Gastrocnemius medialis (tissue), 4 donors: Measurements from ENCODE around the gene TRIOBP. TPM values are rescaled to one million over a fixed set of nuclear protein-coding genes. Genes with fewer than 3 reads are reported as not detected.

Experiments used
- ATAC-seq, 2 donors: fragments of 150-250 bp; one replicate each; pipeline ENCODE4 v1.9.1; 2016
- DNase-seq, 2 donors: peaks; one replicate each; pipeline ENCODE4 v3.0.0-alpha.2; 2019
- H3K27ac ChIP-seq, 4 donors: fragments of 200-600 bp; sonication (generic); 1 replicate in 1 of 4; 2 replicates in 3 of 4; pipeline ENCODE4 v1.5.1; 2016 to 2018; ENCODE audit warnings: mild to moderate bottlenecking in 2 of 4, moderate library complexity in 1 of 4
- H3K27me3 ChIP-seq, 3 donors: fragments of 200-600 bp; sonication (generic) in 2 of 3; 1 replicate in 1 of 3; 2 replicates in 2 of 3; pipeline versions ENCODE4 v1.5.1 to v1.6.0; 2016 to 2019; ENCODE audit warnings: mild to moderate bottlenecking in 1 of 3, moderate library complexity in 1 of 3
- H3K36me3 ChIP-seq, 2 donors: fragments of 200-600 bp; sonication (generic) in 1 of 2; one replicate each; pipeline ENCODE4 v1.5.1; 2017 to 2018
- H3K4me1 ChIP-seq, 2 donors: fragments of 200-600 bp; sonication (generic) in 1 of 2; one replicate each; pipeline ENCODE4 v1.5.1; 2016 to 2017; ENCODE audit warnings: mild to moderate bottlenecking in 2 of 2
- H3K4me3 ChIP-seq, 4 donors: fragments of 200-600 bp; sonication (generic) in 3 of 4; 1 replicate in 1 of 4; 2 replicates in 3 of 4; pipeline ENCODE4 v1.5.1; 2016 to 2019; ENCODE audit warnings: mild to moderate bottlenecking in 2 of 4
- H3K9me3 ChIP-seq, 3 donors: fragments of 200-600 bp; sonication (generic) in 2 of 3; 1 replicate in 1 of 3; 2 replicates in 2 of 3; pipeline ENCODE4 v1.5.1; 2016 to 2019
- CTCF ChIP-seq, 5 experiments: fragments of 450-650 bp in 3 of 5; fragments of 200-600 bp in 2 of 5; sonication (generic) in 2 of 5; IDR thresholded peaks in 4 of 5; conservative IDR thresholded peaks in 1 of 5; 1 replicate in 4 of 5; 2 replicates in 1 of 5; pipeline ENCODE4 v1.5.1; 2016 to 2019; ENCODE audit warnings: antibody characterized with exemption in 5 of 5, mild to moderate bottlenecking in 3 of 5, moderate library complexity in 3 of 5
- POLR2A ChIP-seq, 2 donors: fragments of 450-650 bp; IDR thresholded peaks; one replicate each; pipeline ENCODE4 v1.6.1; 2017; ENCODE audit warnings: antibody characterized with exemption in 2 of 2, mild to moderate bottlenecking in 2 of 2, moderate library complexity in 2 of 2
- in situ Hi-C, 4 donors: fragments of 200-750 bp; cut with MboI; loops; one replicate each; pipeline versions ENCODE4 v1.15.0 to v1.8.0; 2017; ENCODE audit warnings: low sequenced_read_pairs in 4 of 4
- intact Hi-C: fragments of 100-400 bp; cut with DNase I; formaldehyde crosslinking; loops from one replicate; pipeline ENCODE4 v1.15.1; 2023; ENCODE audit warnings: low total_unique reads
- total RNA-seq, 4 donors: library from RNA; depleted of rRNA; stranded (reverse); fragments of >200 nt; gene quantifications; one replicate each; pipeline versions ENCODE4 v1.1.0 to v1.2.3, GENCODE V29; 2016

The TRIOBP gene
- 10 to 100 TPM; 21.7 to 38.2 (median 30.3) TPM for total RNA-seq

- Histone ChIP-seq H3K27ac (no peak within 1 kb of the TSS), H3K27me3 (no peaks in the 10 kb centered on the region), H3K4me1 (peaks cover 7 to 11% of the 10 kb centered on the region in 2 donors), H3K9me3 (no peaks in the 10 kb centered on the region), H3K36me3 (peaks cover 0 to 26% of the 10 kb centered on the region in 2 donors), H3K4me3 (peak within 1 kb of the TSS; percentile 21 to 43 (median 34))
- peak; percentile 21 to 59 (median 46) for TF ChIP-seq CTCF (IDR thresholded peaks at IDR 0.05 in 4 of 5, conservative IDR thresholded peaks at IDR 0.05 in 1 of 5)
- no peak for TF ChIP-seq POLR2A (IDR thresholded peaks at IDR 0.05)
- intact Hi-C loops (no loop called here), in situ Hi-C loops (loop anchor here in 1 of 4 donors (10.0 kb wide), 1 partner anchor 72 kb away; no protein-coding TSS in a partner anchor)
- peak; percentile 96 to 97 for ATAC-seq
- peak; percentile 86 to 89 for DNase-seq
Observed at GRCh38 chr22:37696657-37697537, at the start of gene TRIOBP. TRIOBP (plus strand) TSS chr22:37697048; CDS start chr22:37701366, 4,318 bp downstream.

- TF ChIP-seq CTCF (IDR thresholded peaks at IDR 0.05 in 4 of 5, conservative IDR thresholded peaks at IDR 0.05 in 1 of 5) (no peak), POLR2A (IDR thresholded peaks at IDR 0.05) (no peak)
- H3K4me3 ChIP-seq = no peak overlapping the region
- H3K36me3 ChIP-seq = no peaks in the 10 kb centered on the region
- no peak for ATAC-seq
- in situ Hi-C loops = loop anchor here in 2 of 4 donors (5.0 to 25.0 kb wide), 2 partner anchors 35 to 140 kb away; no protein-coding TSS in a partner anchor
- no peaks in the 10 kb centered on the region for H3K27me3 ChIP-seq
- H3K4me1 ChIP-seq = peaks cover 0 to 3% of the 10 kb centered on the region in 2 donors
- no peak for DNase-seq
- no peaks in the 10 kb centered on the region for H3K9me3 ChIP-seq
- intact Hi-C loops = no loop called here
- H3K27ac ChIP-seq = no peak overlapping the region
Observed at GRCh38 chr22:37647317-37647716, 49.5 kb upstream of the TRIOBP start.

- DNase-seq (no peak), ATAC-seq (no peak)
- no peaks in the 10 kb centered on the region for H3K27me3 ChIP-seq
- no peaks in the 10 kb centered on the region for H3K9me3 ChIP-seq
- no peaks in the 10 kb centered on the region for H3K36me3 ChIP-seq
- in situ Hi-C loops = loop anchor here in 2 of 4 donors (5.0 to 25.0 kb wide), 2 partner anchors 34 to 139 kb away; no protein-coding TSS in a partner anchor
- intact Hi-C loops = no loop called here
- H3K4me3 ChIP-seq = no peak overlapping the region
- TF ChIP-seq CTCF (IDR thresholded peaks at IDR 0.05 in 4 of 5, conservative IDR thresholded peaks at IDR 0.05 in 1 of 5) (no peak), POLR2A (IDR thresholded peaks at IDR 0.05) (no peak)
- peaks cover 0 to 2% of the 10 kb centered on the region in 2 donors for H3K4me1 ChIP-seq
- no peak overlapping the region for H3K27ac ChIP-seq
Observed at GRCh38 chr22:37647928-37648327, 48.9 kb upstream of the TRIOBP start.

- H3K4me3 ChIP-seq = no peak overlapping the region
- H3K27me3 ChIP-seq = no peaks in the 10 kb centered on the region
- TF ChIP-seq CTCF (IDR thresholded peaks at IDR 0.05 in 4 of 5, conservative IDR thresholded peaks at IDR 0.05 in 1 of 5) (no peak), POLR2A (IDR thresholded peaks at IDR 0.05) (no peak)
- no peaks in the 10 kb centered on the region for H3K4me1 ChIP-seq
- H3K36me3 ChIP-seq = no peaks in the 10 kb centered on the region
- ATAC-seq = no peak
- H3K9me3 ChIP-seq = no peaks in the 10 kb centered on the region
- no peak for DNase-seq
- in situ Hi-C loops = no loop called here
- intact Hi-C loops = no loop called here
- no peak overlapping the region for H3K27ac ChIP-seq
Observed at GRCh38 chr22:37650463-37651136, 46.2 kb upstream of the TRIOBP start.
